ENCODE results near the gene STAC3.
"Not testable (repeated sequence)": the region's sequence is repeated elsewhere in the genome, so short reads cannot be mapped to it uniquely, and the experiment has no call there.

STAC3 gene

DNA sequence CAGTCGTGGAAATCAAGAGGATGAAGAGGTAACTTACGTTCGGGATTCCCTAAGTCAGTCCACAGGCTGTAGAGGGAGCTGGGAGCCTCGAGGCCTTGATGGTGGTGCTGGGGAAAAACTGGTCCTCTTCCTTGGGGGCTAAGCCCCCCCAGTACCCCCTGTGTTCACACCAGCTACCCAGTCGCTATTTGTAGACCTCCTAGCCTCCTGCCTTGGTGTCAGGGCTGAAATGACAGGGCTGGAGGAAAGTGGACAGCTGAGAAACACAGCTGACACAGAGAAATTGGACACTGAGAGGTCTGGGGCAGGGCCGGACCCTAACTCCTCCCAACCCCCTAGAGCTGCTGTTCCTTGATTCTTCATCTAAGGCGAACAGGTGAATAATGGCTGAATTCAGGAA is at the start of gene STAC3:
STAC3 (minus strand) TSS at position 232 of the 400 bp plus-strand sequence. CDS start 1,551 bp downstream, outside the sequence.
- no peak for DNase-seq (ENCODE audit: low read depth)

DNA sequence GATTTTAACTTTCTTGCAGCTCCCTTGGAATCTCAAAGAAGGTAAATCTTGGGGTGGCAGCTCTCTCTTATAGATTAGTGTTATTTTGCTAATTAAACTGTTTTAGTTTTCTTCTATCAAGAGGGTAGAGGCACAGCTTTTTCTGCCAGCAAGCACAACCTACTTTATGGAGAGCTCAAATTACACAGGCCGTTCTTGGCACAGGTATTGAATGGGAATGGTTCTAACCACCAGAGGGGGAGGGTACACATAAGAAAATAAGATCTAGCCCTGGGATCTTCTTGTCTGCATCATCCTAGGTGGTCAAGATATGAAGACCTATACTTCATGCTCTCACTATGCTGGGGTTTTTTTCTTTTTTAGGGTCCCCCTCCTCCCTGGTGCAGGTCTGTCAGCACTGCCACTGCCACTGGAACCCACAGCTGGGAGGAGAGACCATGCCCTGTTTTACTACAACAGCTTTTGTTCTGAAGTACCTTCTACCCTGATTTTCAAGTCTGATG is 48.6 kb upstream of the STAC3 start:
- no peak for DNase-seq (ENCODE audit: low read depth)

DNA sequence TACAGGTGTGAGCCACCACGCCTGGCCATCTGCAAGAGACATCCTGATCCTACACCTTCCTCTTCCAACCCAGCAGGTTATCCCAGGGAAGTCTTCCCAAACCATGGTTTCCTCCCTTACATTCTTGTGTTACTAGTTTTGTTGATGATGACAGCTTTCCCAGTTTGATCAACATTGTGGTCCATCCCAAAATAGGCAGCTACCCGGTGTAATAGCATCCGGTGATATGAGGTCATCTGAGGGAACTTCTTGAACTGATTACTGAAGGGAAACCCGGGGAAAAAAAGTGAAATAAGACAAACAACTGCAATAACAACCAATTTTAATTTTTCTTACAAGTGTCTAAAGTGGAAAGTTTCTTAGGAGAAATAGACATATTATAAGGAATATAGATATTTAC is 45.3 kb upstream of the STAC3 start:
- no peak for DNase-seq (ENCODE audit: low read depth)

DNA sequence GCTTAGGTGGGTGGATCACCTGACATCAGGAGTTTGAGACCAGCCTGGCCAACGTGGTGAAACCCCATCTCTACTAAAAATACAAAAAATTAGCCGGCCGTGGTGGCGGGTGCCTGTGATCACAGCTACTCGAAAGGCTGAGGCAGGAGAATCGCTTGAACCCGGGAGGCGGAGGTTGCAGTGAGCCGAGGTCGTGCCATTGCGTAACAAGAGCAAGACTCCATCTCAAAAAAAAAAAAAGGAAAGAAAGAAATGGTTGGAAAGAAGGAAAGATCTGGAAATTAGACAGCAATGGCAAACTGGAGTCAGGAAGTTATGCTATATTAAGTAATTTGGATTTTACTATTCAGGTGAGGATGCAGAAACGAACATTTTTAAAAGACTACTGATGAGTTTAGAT is 31.1 kb upstream of the STAC3 start:
- DNase-seq (ENCODE audit: low read depth), result not testable (repeated sequence)

DNA sequence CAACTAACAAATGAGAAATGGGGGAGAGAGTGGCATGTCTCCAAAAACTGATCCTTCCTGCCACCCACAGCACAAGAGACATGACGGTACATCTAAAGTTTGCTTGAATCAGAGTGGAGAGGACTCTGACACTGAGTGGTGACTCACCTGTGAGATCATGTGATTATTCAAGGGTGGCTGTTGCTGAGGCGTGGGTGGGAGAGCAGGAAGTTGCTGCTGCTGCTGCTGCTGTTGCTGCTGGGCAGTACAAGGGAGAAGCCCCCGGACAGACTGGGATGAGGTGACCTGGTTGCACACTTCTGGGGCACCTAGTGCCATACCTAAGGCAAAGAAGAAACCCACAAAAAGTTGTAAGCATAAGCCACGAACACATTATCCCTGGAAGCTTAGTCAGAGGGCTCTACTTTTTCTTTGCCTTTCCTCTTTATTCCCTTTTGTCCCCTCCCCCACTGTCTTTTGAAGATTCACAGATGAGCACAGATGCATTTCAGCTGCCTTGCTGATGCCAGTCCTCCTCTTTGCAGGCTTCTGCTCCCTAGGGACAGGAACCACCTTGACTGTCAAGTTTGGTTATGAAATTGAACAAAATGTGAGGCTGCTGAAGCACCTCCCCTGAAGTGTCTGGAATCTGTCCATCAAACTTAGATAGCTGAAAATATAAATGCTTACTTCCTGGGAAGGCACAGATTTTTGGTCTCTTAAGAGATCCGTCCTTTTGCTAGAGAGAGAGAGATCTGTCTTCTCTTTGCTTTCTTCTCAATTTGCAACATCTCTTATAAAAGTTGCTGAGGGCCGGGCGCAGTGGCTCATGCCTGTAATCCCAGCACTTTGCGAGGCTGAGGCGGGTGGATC is 29.4 kb upstream of the STAC3 start:
- DNase-seq (ENCODE audit: low read depth), result peak; percentile 45

DNA sequence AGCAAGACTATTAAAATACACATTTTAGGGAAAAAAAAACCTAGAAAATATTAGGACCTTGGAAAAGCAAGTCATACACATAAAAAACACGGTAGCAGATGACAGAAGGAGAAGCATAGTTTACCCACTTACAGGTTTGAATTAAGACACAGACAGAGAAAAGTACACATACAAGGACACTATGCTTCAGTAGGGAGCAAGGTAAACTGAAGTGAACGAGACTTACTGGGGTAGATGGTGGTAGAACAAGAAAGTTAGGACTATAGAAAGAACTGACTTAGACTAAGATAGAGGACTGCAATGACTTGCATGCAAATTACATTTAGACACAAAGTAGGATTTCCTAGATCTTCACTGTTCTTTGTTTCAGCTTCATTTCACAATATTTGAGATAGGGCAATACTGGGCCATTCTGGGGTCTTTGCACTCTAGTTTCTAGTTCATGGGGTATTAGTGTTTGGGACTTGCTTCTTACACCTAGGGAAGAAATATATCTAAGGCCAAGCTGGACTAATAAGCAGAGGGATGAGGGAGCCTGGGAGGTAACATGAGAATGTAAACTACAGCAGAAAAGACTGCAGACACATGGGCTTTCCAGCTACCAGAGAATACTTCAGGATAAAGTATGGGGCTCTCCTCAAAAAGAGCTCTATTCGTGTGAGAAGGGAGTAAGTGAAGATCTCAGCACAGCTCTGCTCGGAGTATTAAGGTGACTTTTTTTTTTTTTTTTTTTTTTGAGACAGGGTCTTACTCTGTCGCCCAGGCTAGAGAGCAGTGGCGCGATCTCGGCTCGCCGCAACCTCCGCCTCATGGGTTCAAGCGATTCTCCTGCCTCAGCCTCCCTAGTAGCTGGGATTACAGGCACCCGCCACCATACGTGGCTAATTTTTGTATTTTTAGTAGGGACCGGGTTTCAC is 27.7 kb upstream of the STAC3 start:
- no peak for DNase-seq (ENCODE audit: low read depth)

DNA sequence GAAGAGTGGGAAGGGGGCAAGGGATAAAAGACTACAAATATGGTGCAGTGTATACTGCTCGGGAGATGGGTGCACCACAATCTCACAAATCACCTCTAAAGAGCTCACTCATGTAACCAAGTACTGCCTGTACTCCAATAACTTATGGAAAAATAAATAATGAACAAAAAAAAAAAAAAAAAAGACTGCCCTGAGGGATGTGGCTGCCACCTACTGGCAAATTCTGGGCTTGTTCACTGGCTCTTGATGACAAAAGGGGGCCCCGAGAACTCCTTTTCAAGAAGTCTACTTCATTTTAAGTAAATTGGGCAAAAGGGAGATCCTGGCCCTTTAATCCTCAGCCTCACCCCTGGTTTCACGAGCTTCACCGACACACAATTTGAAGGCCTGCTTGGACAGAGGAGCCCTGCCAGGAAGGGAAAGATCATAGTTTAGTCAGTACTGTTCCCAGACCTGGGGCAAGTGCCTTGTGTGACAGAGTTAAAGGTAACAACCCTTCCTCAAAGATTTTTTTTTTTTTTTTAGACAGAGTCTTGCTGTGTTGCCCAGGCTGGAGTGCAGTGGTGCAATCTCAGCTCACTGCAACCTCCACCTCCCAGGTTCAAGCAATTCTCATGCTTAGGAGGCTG is 26.1 kb upstream of the STAC3 start:
- DNase-seq (ENCODE audit: low read depth), result no peak

DNA sequence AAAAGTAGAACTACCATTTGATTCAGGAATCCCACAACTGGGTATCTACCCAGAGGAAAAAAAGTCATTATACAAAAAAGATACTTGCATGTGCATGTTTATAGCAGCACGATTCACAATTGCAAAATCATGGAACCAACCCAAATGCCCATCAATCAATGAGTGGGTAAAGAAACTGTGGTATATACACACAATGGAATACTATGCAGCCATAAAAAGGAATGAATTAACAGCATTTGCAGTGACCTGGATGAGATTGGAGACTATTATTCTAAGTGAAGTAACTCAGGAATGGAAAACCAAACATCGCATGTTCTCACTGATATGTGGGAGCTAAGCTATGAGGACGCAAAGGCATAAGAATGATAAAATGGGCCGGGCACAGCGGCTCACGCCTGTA is 25.2 kb upstream of the STAC3 start:
- DNase-seq (ENCODE audit: low read depth), result not testable (repeated sequence)

DNA sequence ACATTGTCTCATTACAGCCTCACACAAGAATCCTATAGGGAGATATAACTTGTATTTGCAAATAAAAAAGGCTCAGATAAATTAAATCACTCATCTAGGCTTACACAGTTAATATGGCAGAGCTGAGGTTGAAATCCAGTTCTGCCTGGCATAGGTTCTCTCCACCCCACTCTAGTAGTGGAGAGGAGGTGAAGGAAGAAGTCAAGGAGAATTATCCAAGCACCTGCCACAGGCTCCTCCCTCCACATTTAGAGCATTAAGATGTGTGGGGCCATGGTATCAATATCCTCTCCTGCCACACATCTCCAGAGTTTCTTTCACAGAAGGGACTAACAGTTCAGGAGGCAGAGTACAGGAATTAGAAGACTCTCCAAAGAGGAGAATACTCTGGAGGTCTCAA is 22.5 kb upstream of the STAC3 start:
- no peak for DNase-seq (ENCODE audit: low read depth)

DNA sequence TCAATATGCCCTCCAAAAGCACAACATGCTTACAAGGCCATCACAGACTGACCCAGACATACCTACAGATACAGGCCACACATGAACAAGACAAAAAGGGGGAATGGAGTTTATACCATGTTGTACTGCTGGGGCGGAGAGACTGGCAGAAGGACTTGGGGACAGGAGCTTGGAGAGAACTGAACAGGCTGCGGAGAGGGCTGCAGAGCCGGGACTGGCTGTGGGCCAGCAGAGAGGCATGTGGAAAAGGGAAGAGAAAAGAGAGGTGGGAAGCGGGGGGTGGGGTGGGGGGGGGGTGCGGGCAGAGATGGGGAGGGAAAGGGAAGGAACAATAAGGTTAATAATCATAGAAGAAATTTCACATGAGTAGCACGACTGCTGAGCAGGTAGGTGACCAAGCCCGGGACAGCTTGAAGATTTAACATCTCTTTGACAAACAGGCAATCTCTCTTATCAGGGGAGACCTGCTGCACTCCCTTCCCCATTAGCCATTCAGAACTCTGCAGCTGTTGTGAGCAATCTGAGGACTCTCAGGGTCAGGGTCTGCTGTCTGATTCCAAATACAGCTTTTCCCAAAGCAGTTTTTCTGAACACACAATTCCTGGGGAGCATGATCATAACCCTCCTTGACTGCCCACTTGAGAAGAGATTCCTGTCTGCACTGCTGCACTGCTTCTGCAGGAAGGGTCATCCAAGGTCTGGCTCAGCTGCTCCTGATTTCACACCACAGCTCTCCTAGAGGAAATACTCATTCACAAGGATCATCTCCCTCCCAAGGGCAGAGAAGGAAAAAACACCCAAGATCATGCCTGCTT is 21.6 kb upstream of the STAC3 start:
- DNase-seq (ENCODE audit: low read depth), result no peak

DNA sequence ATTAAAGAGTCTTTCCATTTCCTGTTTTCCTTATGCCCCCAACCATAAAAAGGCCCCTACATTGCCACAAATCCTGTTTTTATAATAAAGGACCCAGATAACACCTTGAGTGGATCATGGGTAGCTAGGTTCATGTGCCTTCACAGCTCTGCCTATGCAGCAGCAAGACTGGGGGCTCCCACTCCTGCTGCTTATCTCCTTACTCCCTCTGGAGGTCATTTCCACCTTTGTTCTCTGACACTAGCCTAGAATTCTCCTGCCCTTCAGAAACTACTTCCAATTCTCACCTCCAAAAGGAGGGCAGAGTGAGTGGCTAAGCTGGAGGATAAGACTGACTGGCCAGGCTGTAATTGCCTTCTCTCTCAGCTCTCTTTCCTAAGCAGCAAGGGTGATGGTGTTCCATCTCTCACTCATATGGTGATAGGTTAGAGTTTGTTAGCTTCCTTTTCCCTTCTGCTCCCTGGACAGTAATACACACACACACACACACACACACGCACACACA is 20.0 kb upstream of the STAC3 start:
- no peak for DNase-seq (ENCODE audit: low read depth)

DNA sequence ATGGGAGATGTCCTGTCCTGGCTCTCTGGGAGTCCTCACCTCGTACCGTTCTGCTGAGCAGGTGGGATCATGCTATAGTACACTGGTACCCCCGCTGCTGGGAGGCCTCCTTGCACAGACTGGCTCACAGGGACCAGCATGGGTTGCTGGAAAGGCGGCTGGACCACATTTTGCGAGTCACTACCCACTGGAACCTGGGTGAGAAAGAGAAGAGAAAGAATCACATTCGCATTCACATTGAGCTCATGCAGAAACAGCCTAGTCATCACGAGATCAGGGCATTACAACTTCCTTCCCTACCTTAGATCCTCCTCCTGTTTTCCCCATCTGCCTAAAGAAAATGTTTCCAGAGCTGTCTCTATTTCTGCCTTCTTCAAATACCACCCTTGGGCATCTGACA is 17.3 kb upstream of the STAC3 start:
- DNase-seq (ENCODE audit: low read depth), result no peak

DNA sequence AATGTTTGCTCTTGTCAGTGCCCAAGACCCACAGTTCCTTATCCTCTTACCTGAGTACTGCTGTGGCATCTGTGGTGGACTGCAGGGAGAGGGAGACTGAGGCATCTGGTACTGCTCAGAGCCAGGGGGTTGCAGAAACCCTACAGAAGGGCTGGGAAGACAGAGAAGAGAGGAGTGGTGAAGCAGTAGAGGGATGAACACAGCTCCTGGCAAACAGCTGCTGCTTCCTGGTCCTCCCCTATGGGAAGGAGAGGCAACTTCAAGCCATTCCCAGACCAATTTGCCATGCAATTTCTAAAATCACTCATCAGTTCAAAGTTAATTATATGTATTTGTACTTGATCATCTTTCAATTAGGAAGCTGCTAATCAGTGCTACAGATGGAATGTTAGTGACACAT is 15.7 kb upstream of the STAC3 start:
- DNase-seq (ENCODE audit: low read depth), result no peak

DNA sequence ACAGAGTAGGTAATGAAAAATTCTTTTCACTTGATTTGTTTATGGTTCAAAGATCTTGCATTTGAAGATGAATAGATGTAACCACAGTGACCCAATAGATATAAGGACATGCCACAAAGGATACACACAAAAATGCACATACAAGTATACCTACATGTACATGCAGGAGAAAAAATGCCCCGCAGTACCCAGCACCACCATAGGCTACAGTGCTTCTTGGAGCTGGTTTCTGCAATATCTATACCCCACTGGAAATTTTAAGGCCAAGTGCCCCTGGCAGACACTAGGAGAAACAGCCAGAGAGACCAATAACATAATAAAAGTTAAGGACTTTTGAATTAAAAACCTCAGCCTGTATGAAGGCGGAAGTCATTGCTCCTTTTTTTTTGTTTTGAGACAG is 12.1 kb upstream of the STAC3 start:
- no peak for DNase-seq (ENCODE audit: low read depth)

DNA sequence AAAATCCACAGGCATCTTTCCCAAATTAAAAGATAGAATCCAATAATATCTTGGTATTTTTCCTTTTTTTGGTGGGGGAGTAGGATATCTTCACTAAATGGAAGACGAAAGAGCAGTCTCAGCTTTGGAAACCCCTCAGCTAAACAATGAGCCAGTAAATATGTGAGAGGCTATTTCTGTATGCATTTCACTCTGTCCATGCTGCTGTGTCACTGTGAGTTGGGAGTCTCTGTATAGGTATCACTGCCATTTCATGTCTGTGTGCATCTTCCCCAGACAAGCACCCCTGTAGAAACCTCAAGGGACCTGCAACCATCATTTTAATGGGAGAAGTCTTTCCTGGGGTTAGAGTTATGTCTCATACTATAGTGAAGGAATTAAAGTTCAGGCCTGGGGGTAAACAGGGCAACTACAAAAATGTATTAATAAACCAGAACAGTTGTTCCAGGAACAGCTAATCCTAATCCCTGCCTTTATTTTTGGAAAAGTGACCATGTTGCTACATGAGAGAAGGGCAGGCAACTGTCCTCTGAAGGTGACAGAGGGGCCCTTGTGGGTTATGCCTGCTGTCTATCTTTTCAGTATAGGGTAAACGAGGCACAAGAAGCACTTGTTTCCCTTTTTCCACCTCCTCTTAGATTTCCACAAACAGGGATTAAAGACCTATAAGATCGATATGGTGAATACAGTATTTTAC is 11.3 kb upstream of the STAC3 start:
- DNase-seq (ENCODE audit: low read depth), result no peak

DNA sequence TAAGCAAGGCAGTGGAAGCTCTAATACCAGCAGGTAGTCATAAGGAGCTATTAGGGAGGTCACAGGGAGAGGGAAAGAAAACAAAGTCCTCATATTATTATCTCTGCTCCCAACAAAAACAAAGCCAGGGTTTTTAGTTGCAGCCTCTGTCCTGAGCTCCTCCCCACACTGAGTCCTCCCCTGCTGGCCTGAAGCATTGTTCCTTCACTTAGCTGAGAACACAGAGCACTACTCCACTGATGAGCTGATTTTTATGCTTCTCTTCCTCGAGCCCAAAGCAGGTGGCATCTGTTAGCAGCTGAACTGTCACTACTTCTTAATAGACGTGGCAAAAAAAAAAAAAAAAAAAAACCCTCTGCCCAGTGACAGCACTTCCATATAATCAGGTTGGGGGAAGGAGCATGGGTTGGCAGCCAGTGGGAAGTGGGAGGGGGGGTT is 10.5 kb upstream of the STAC3 start:
- no peak for DNase-seq (ENCODE audit: low read depth)

DNA sequence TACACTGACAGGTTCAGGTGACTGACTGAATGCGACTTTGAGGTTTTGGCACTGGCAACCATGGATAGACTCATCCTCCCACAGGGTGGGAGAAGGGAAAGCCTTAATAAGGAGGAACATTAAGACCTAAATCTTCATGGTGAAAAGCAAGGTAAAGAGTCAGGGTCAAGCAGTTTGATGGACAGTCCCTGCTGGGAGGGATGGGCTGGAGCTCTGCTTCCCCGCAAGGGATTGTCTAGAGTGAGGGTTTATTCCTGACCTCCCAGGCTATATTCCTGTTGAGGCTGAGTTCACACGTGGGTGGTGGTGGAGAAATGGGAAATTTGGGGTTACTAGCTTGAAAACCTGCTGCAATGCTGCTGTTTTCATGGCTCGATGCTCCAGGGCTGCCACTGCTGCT is 9.4 kb upstream of the STAC3 start:
- DNase-seq (ENCODE audit: low read depth), result no peak

DNA sequence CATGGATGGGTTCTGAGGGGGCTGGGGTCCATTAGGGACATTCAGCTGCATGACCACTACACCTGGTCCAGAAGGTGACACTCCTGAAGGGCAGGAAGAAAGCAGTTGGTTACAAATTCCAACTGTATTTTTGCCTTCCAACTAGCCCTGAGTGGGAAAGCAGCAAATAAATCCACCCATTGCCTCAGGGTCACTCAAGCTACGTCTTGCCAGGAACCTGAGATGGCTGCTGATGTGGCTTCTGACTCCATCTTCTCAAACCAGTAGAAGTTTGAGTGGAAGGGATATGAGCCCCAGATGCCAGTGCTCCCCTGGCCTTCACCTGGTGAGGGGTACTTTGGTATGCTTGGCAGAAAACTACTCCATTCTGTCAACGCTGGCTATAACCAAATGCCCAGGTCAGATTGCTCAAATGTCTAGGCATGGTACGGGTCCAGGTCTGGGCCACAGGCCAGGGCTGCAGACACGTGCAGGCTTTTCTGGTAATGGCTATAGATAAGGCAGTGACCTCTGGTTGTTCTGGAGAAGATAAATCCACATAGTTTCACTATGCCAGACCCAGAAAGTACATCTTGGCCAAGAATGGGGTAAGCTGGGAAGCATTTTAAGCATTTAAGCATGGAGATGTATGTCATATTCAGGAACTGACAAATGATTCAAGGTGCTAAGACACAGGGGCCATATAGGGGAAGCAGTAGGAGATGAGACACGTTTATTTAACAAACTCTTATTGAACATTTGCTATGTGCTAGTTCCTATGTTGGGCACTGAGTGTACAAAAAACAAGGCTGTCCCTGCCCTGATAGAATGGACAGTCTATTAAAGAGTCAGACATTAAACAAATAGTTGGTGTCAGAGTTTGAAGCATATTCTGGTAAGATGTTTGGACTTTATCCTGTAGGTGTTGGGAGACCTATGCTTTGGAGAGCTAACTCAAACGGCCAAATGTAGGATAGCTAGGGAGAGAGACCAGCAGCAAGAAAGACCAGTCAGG is 8.3 kb upstream of the STAC3 start:
- DNase-seq (ENCODE audit: low read depth), result no peak

DNA sequence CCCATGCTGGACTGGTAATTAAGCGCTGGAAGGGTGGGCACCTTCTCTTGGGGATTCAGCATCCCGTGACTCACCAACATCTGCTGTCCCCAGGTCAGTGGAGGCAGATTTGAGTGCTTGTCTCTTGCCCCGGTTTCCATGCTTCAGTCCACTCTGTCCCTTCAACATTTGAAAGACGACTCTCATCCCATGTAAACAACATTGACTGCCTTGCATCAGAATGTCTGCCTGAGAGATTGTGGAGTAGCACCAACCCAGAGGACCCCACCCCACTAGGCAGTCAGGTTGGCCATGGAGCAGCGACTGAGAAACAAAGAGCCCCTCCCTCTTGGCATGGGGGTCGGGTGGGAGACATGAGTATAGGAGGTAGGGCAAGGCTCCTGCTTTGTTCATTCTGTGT is 4.9 kb upstream of the STAC3 start:
- no peak for DNase-seq (ENCODE audit: low read depth)

Measured in activated T-helper 1 cell treated with Interleukin-2 at 50 U/mL for 16 hours (primary cell).